Activated naive CD4-positive, alpha-beta T cell (primary cell): Measurements from ENCODE around the gene AKAP1.

Source experiments
- DNase-seq, 4 experiments: peaks; one replicate each; lab custom pipeline; 2025; lab: John Stamatoyannopoulos, UW

The AKAP1 gene

GRCh38 chr17:57084802-57085447 is at the start of gene AKAP1:
TSS of gene AKAP1 (plus strand) at chr17:57085246. CDS start at chr17:57105465, 20,219 bp downstream.
- peak; percentile 69 to 95 (median 88) for DNase-seq

GRCh38 chr17:57035971-57036481 is 49.0 kb upstream of the AKAP1 start:
- DNase-seq = no peak

GRCh38 chr17:57037411-57037810 is 47.6 kb upstream of the AKAP1 start:
- DNase-seq = no peak

GRCh38 chr17:57038486-57038885 is 46.6 kb upstream of the AKAP1 start:
- DNase-seq = no peak

GRCh38 chr17:57040571-57040970 is 44.5 kb upstream of the AKAP1 start:
- no peak for DNase-seq

- no peak for DNase-seq
Measured at GRCh38 chr17:57043276-57043675, 41.8 kb upstream of the AKAP1 start.

GRCh38 chr17:57044976-57045867 is 39.8 kb upstream of the AKAP1 start:
- no peak for DNase-seq

- DNase-seq = peak in 1 of 4 experiments; percentile 4
Measured at GRCh38 chr17:57045868-57046704, 39.0 kb upstream of the AKAP1 start.

GRCh38 chr17:57046749-57047148 is 38.3 kb upstream of the AKAP1 start:
- DNase-seq = no peak

GRCh38 chr17:57048096-57048495 is 37.0 kb upstream of the AKAP1 start:
- DNase-seq = no peak

- no peak for DNase-seq
Measured at GRCh38 chr17:57050306-57050705, 34.7 kb upstream of the AKAP1 start.

GRCh38 chr17:57051886-57052361 is 33.1 kb upstream of the AKAP1 start:
- DNase-seq = no peak

- DNase-seq = no peak
Measured at GRCh38 chr17:57062865-57063264, 22.2 kb upstream of the AKAP1 start.

GRCh38 chr17:57067162-57067561 is 17.9 kb upstream of the AKAP1 start:
- no peak for DNase-seq

- no peak for DNase-seq
Measured at GRCh38 chr17:57067781-57068180, 17.3 kb upstream of the AKAP1 start.

- no peak for DNase-seq
Measured at GRCh38 chr17:57068222-57068658, 16.8 kb upstream of the AKAP1 start.

GRCh38 chr17:57068707-57069106 is 16.3 kb upstream of the AKAP1 start:
- no peak for DNase-seq

- no peak for DNase-seq
Measured at GRCh38 chr17:57071991-57072944, 12.8 kb upstream of the AKAP1 start.

- no peak for DNase-seq
Measured at GRCh38 chr17:57073626-57074025, 11.4 kb upstream of the AKAP1 start.

- no peak for DNase-seq
Measured at GRCh38 chr17:57075193-57075592, 9.9 kb upstream of the AKAP1 start.

GRCh38 chr17:57075785-57076184 is 9.3 kb upstream of the AKAP1 start:
- no peak for DNase-seq
